ENCODE measurements around the gene FGF4.
"Not testable (repeated sequence)": the region's sequence is repeated elsewhere in the genome, so short reads cannot be mapped to it uniquely, and the experiment has no call there.

Gene FGF4

DNA sequence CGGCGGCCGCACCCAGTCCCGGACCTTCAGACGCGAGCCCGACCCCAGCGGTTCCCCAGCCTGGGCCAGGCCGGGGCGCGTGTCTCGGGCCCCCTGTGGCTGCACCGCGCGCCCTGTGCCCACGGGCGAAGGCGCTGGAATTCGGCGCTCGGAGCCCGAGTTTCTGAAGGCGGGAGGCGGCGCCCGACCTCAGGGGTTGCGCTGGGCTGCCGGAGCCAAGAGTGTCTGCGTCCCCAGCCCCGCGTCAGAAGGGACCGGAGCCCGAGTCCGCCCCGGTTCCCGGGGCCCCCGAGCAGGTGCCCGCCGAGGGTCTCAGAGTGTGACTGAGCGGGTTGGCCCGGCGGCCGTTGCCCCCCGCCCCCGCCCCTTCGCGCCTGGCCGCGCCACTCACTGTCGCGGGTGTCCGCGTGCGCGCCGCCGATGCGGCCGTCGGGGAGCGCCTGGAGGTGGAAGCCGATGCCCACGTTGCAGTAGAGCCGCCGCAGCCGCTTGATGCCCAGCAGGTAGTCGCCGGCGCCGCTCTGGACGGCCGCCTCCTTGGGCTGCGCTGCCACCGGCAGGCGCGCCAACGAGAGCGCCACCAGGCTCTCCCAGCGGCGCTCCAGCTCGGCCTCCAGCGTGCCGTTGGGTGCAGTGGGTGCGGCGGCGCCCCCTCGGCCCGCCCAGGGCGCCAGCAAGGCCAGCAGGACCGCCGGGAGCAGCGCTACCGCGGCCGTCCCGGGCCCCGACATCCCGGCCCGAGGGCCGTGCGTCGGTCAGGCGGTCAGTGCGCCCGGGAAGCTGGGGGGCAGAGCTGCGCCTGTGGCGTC lies 583 bp downstream of the FGF4 start:
- Histone ChIP-seq H3K27me3 (ENCODE audit: control insufficient read depth in 1 of 2, insufficient read depth in 2 of 2, low read length in 2 of 2) (peaks cover 32 to 47% of the 10 kb centered on the region in 2 donors), H3K27ac (ENCODE audit: low read depth, low read length) (no peak overlapping the region), H3K4me1 (ENCODE audit: control insufficient read depth in 1 of 2, insufficient read depth in 2 of 2, low read length in 2 of 2) (no peaks in the 10 kb centered on the region), H3K9me3 (ENCODE audit: control insufficient read depth in 1 of 2, low read length in 2 of 2) (no peaks in the 10 kb centered on the region), H3K36me3 (ENCODE audit: control insufficient read depth in 1 of 2, insufficient read depth in 2 of 2, low read length in 2 of 2) (no peaks in the 10 kb centered on the region), H3K9ac (ENCODE audit: low read depth in 1 of 2, low read length in 2 of 2) (no peak overlapping the region), H3K4me3 (ENCODE audit: low read depth in 1 of 2, low read length in 2 of 2) (no peak overlapping the region)

DNA sequence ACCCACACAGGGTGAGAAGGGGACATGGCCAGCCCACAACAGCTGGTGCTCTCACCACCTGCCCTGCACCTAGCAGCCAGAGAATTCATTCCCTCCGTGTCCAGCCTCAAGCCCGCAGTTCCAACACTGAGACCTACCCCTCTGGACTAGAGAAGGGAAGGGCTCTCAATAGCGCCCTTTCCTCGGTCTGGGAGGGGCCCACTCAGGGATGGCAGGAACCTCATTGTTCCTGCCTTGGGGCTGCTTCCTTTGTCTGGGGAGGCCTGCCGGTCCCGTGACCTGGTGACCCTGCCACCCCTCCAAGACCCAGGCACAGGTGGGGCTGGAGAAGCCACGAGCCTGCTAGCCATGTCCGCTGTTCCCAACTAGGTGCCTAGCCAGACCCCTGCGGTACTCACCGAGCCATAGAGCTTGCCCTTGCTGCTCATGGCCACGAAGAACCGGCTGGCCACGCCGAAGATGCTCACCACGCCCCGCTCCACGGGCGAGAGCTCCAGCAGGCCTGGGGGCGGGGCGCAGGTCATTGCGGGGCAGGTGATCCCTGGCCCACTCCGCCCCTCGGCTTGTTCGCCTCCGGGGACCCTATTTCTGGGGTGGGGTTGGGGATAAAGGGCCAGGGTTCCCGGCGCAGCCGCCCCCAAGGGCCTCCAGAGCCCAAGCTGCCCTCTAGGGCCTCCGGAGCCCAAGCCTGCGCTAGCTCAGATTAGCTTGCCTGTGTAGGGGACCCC lies 1.4 kb downstream of the FGF4 start:
- H3K9ac ChIP-seq (ENCODE audit: low read depth in 1 of 2, low read length in 2 of 2) = no peak overlapping the region
- H3K4me1 ChIP-seq (ENCODE audit: control insufficient read depth in 1 of 2, insufficient read depth in 2 of 2, low read length in 2 of 2) = no peaks in the 10 kb centered on the region
- H3K27ac ChIP-seq (ENCODE audit: low read depth, low read length) = no peak overlapping the region
- no peaks in the 10 kb centered on the region for H3K36me3 ChIP-seq (ENCODE audit: control insufficient read depth in 1 of 2, insufficient read depth in 2 of 2, low read length in 2 of 2)
- H3K4me3 ChIP-seq (ENCODE audit: low read depth in 1 of 2, low read length in 2 of 2) = no peak overlapping the region
- peaks cover 32 to 44% of the 10 kb centered on the region in 2 donors for H3K27me3 ChIP-seq (ENCODE audit: control insufficient read depth in 1 of 2, insufficient read depth in 2 of 2, low read length in 2 of 2)
- no peaks in the 10 kb centered on the region for H3K9me3 ChIP-seq (ENCODE audit: control insufficient read depth in 1 of 2, low read length in 2 of 2)

DNA sequence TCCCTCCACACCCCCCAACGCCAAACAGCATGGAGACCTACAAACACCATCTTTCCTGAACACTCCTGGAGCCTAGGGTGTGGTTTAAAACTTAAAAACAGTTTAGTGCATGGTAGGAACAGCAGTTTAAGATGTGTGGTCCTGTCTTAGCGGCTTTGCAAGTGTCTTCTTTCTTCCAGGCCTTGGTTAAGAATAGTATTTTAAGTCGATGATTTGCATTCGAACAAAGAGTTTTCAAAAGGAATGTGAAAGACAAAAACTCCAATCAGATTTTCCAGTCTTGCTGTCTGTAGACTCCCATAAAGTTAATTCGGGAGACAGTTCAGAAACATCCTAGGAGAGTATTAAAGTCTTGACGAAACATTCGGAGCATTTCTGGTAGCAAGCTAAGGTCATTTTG lies 3.7 kb downstream of the FGF4 start:
- no peak overlapping the region for H3K27ac ChIP-seq (ENCODE audit: low read depth, low read length)

DNA sequence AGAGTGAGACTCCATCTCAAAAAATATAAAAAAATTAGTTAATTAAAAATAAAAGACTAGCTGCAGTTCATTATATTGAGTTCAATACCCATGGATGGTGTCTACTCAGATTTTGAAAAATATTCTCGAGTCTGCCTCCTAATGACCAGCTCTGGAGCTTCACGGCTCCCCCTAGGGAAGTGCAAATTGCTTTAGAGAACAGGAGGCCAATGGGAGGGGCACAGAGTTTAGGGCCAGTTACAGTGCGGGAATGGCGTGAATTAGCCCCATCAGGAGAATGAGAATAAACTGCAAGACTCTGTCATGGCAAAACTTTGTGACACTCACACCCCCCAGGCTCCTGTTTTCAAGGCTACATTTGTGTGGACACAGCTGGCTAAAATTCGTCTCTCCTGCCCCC lies 4.6 kb downstream of the FGF4 start:
- Histone ChIP-seq H3K36me3 (ENCODE audit: control insufficient read depth in 1 of 2, insufficient read depth in 2 of 2, low read length in 2 of 2) (no peaks in the 10 kb centered on the region), H3K9ac (ENCODE audit: low read depth in 1 of 2, low read length in 2 of 2) (no peak overlapping the region), H3K9me3 (ENCODE audit: control insufficient read depth in 1 of 2, low read length in 2 of 2) (no peaks in the 10 kb centered on the region), H3K27ac (ENCODE audit: low read depth, low read length) (no peak overlapping the region), H3K27me3 (ENCODE audit: control insufficient read depth in 1 of 2, insufficient read depth in 2 of 2, low read length in 2 of 2) (peaks cover 25 to 32% of the 10 kb centered on the region in 2 donors), H3K4me3 (ENCODE audit: low read depth in 1 of 2, low read length in 2 of 2) (no peak overlapping the region), H3K4me1 (ENCODE audit: control insufficient read depth in 1 of 2, insufficient read depth in 2 of 2, low read length in 2 of 2) (no peaks in the 10 kb centered on the region)

More for the DNA sequence above, 3.7 kb downstream of the FGF4 start:
- no peaks in the 10 kb centered on the region for H3K36me3 ChIP-seq (ENCODE audit: control insufficient read depth in 1 of 2, insufficient read depth in 2 of 2, low read length in 2 of 2)
- peaks cover 32 to 41% of the 10 kb centered on the region in 2 donors for H3K27me3 ChIP-seq (ENCODE audit: control insufficient read depth in 1 of 2, insufficient read depth in 2 of 2, low read length in 2 of 2)
- H3K9ac ChIP-seq (ENCODE audit: low read depth in 1 of 2, low read length in 2 of 2) = no peak overlapping the region
- H3K4me1 ChIP-seq (ENCODE audit: control insufficient read depth in 1 of 2, insufficient read depth in 2 of 2, low read length in 2 of 2) = no peaks in the 10 kb centered on the region
- H3K9me3 ChIP-seq (ENCODE audit: control insufficient read depth in 1 of 2, low read length in 2 of 2) = no peaks in the 10 kb centered on the region
- H3K4me3 ChIP-seq (ENCODE audit: low read depth in 1 of 2, low read length in 2 of 2) = no peak overlapping the region

DNA sequence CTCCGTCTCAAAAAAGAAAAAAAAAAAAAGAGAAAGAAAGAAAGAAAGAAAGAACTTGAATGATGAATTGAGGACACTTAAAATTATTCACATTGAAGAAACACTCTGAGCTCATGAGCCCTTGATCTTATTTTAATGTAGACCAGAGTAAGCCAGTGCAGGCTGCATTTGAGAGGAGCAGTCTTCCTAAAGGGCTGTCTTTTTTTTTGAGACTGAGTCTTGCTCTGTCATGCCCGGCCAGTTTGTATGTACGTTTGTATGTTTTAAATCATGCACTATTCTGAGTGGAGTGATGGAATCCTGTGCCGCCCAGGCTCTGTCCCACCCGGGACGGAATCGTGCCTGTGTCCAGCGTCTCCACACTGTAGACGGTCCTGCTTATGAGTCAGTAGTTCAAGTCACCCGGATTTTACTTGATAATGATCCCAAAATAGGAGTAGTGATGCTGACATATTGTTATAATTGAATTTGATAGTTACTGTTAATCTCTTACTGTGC lies 9.6 kb downstream of the FGF4 start:
- Histone ChIP-seq H3K27ac (ENCODE audit: low read depth, low read length) (no peak overlapping the region), H3K9me3 (ENCODE audit: control insufficient read depth in 1 of 2, low read length in 2 of 2) (no peaks in the 10 kb centered on the region), H3K9ac (ENCODE audit: low read depth in 1 of 2, low read length in 2 of 2) (no peak overlapping the region), H3K27me3 (ENCODE audit: control insufficient read depth in 1 of 2, insufficient read depth in 2 of 2, low read length in 2 of 2) (peaks cover 0 to 1% of the 10 kb centered on the region in 2 donors), H3K36me3 (ENCODE audit: control insufficient read depth in 1 of 2, insufficient read depth in 2 of 2, low read length in 2 of 2) (no peaks in the 10 kb centered on the region), H3K4me1 (ENCODE audit: control insufficient read depth in 1 of 2, insufficient read depth in 2 of 2, low read length in 2 of 2) (no peaks in the 10 kb centered on the region), H3K4me3 (ENCODE audit: low read depth in 1 of 2, low read length in 2 of 2) (no peak overlapping the region)

DNA sequence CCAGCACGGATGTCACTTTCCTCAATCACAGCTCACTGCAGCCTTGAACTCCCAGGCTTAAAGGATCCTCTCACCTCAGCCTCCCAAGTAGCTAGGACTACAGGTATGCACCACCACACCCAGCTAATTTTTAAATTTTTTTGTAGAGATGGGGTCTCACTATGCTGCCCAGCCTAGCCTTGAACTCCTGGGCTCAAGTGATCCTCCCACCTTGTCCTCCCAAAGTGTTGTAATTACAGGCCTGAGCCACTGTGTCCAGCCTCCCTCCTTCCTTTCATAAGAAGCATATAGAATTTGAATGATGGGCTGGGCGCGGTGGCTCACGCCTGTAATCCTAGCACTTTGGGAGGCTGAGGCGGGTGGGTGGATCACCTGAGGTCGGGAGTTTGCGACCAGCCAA lies 10.2 kb downstream of the FGF4 start:
- not testable (repeated sequence) for H3K4me1 ChIP-seq (ENCODE audit: control insufficient read depth in 1 of 2, insufficient read depth in 2 of 2, low read length in 2 of 2); H3K9me3 ChIP-seq (ENCODE audit: control insufficient read depth in 1 of 2, low read length in 2 of 2); H3K27me3 ChIP-seq (ENCODE audit: control insufficient read depth in 1 of 2, insufficient read depth in 2 of 2, low read length in 2 of 2); H3K36me3 ChIP-seq (ENCODE audit: control insufficient read depth in 1 of 2, insufficient read depth in 2 of 2, low read length in 2 of 2); H3K4me3 ChIP-seq (ENCODE audit: low read depth in 1 of 2, low read length in 2 of 2); H3K9ac ChIP-seq (ENCODE audit: low read depth in 1 of 2, low read length in 2 of 2); H3K27ac ChIP-seq (ENCODE audit: low read depth, low read length)

DNA sequence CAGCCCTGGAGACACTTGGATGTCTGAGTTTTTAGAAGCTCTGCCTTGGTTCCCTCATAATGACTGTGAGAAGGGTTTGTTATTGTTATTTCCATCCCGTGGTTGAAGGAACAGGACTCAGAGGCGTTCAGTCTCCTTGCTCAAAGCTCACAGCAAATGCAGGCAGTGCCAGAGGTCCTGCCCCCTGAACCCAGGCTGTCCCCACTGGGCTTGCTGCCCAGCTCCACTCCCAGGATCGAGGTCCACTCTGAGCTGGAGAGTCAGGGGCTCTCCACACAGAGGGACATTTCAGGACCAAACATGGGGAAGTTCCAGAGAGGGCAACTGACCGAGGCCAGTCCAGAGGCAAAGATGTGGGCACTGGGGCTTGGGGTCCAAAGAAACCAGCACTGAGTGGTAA lies 14.8 kb downstream of the FGF4 start:
- Histone ChIP-seq H3K27ac (ENCODE audit: low read depth, low read length) (no peak overlapping the region), H3K27me3 (ENCODE audit: control insufficient read depth in 1 of 2, insufficient read depth in 2 of 2, low read length in 2 of 2) (no peaks in the 10 kb centered on the region), H3K9ac (ENCODE audit: low read depth in 1 of 2, low read length in 2 of 2) (no peak overlapping the region), H3K36me3 (ENCODE audit: control insufficient read depth in 1 of 2, insufficient read depth in 2 of 2, low read length in 2 of 2) (no peaks in the 10 kb centered on the region), H3K9me3 (ENCODE audit: control insufficient read depth in 1 of 2, low read length in 2 of 2) (peaks cover 6 to 7% of the 10 kb centered on the region in 2 donors), H3K4me3 (ENCODE audit: low read depth in 1 of 2, low read length in 2 of 2) (no peak overlapping the region), H3K4me1 (ENCODE audit: control insufficient read depth in 1 of 2, insufficient read depth in 2 of 2, low read length in 2 of 2) (no peaks in the 10 kb centered on the region)

DNA sequence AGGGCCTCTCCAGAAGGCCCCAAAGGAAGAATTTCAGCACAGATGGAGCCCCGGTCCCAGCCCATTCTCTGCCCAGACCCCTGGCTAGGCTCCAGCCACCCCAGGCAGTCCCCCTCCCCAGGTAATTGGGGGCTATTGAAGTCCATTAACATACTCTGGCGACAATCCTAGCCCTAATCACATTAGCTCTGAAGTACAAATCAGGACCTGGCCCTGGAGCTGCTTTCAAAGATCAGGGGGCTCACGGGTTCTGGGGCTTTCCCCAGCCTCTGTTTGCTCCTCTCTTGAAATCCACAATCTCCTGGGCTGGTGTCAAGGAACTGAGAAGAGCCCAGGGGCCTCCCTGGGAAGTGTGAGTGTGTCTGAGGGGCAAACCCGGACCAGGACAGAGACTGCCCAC lies 22.3 kb downstream of the FGF4 start:
- Histone ChIP-seq H3K27ac (ENCODE audit: low read depth, low read length) (no peak overlapping the region), H3K9me3 (ENCODE audit: control insufficient read depth in 1 of 2, low read length in 2 of 2) (no peaks in the 10 kb centered on the region), H3K4me1 (ENCODE audit: control insufficient read depth in 1 of 2, insufficient read depth in 2 of 2, low read length in 2 of 2) (no peaks in the 10 kb centered on the region), H3K36me3 (ENCODE audit: control insufficient read depth in 1 of 2, insufficient read depth in 2 of 2, low read length in 2 of 2) (no peaks in the 10 kb centered on the region), H3K27me3 (ENCODE audit: control insufficient read depth in 1 of 2, insufficient read depth in 2 of 2, low read length in 2 of 2) (no peaks in the 10 kb centered on the region), H3K9ac (ENCODE audit: low read depth in 1 of 2, low read length in 2 of 2) (no peak overlapping the region), H3K4me3 (ENCODE audit: low read depth in 1 of 2, low read length in 2 of 2) (no peak overlapping the region)

DNA sequence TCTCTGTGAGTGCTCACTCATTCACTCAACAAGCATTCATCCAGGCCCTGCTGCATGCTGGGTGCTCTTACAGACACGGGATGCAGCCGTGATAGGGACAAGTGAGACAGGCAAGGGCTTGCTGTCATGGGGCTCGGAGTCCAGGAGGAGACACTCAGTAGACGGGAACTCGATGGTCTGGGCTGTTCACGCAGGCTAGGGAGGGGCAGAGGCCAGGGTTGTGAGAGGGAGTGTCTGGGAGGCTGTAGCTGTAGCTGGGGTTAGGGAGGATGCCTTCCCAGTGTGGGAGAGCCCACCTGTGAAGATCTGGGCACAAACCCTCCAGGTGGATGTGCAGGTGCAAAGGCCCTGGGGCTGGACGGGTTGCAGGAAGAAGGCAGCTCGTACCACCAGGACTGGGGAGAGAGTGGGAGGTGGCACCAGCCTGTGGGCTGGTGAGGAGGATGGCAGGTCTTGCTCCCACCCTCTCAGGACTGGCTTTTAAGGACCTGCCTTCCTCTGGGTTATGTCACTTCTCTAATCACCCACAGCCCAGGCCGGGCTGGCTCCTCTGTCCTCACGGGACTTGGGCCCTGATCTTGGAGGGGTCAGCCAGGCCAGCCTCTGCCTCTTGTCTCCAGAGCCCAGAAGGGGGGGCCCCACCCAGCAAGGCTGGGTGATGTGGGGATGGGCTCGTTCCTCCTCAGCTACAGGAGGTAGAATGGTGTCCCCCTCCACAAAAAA lies 24.1 kb downstream of the FGF4 start:
- Histone ChIP-seq H3K27me3 (ENCODE audit: control insufficient read depth in 1 of 2, insufficient read depth in 2 of 2, low read length in 2 of 2) (peaks cover 0 to 8% of the 10 kb centered on the region in 2 donors), H3K4me1 (ENCODE audit: control insufficient read depth in 1 of 2, insufficient read depth in 2 of 2, low read length in 2 of 2) (no peaks in the 10 kb centered on the region), H3K27ac (ENCODE audit: low read depth, low read length) (no peak overlapping the region), H3K36me3 (ENCODE audit: control insufficient read depth in 1 of 2, insufficient read depth in 2 of 2, low read length in 2 of 2) (no peaks in the 10 kb centered on the region), H3K4me3 (ENCODE audit: low read depth in 1 of 2, low read length in 2 of 2) (no peak overlapping the region), H3K9me3 (ENCODE audit: control insufficient read depth in 1 of 2, low read length in 2 of 2) (no peaks in the 10 kb centered on the region), H3K9ac (ENCODE audit: low read depth in 1 of 2, low read length in 2 of 2) (no peak overlapping the region)
